Skin epidermis (tissue), 12 donors: ENCODE data around the gene SMS.

Experiments
- H3K27ac ChIP-seq, 21 experiments: fragments of 200-600 bp; sonication (generic) in 11 of 21; one replicate each; pipeline ENCODE4 v1.5.0; 2020; ENCODE audit warnings: mild to moderate bottlenecking in 3 of 21, inconsistent platforms in 2 of 21, moderate library complexity in 2 of 21
- H3K4me3 ChIP-seq, 7 experiments: fragments of 200-600 bp; sonication (generic) in 2 of 7; one replicate each; pipeline ENCODE4 v1.5.0; 2020; ENCODE audit warnings: inconsistent platforms in 2 of 7, mild to moderate bottlenecking in 2 of 7, moderate library complexity in 1 of 7

SMS gene

GRCh38 chrX:22026731-22027130 is 86.2 kb downstream of the SMS start:
- H3K27ac ChIP-seq = no peak overlapping the region
- no peak overlapping the region for H3K4me3 ChIP-seq

GRCh38 chrX:22032084-22032483 is 91.6 kb downstream of the SMS start, which contains the start of gene PHEX:
Gene PHEX, plus strand, starts transcription at chrX:22032325. Its CDS starts 681 bp downstream, at chrX:22033006.
- no peak within 1 kb of the TSS for H3K27ac ChIP-seq
- no peak within 1 kb of the TSS for H3K4me3 ChIP-seq

GRCh38 chrX:22032506-22032905 is 92.0 kb downstream of the SMS start:
- H3K27ac ChIP-seq = no peak overlapping the region

GRCh38 chrX:22033818-22034217 is 93.3 kb downstream of the SMS start:
- Histone ChIP-seq H3K27ac (no peak overlapping the region), H3K4me3 (no peak overlapping the region)

More at GRCh38 chrX:22032506-22032905, 92.0 kb downstream of the SMS start:
- H3K4me3 ChIP-seq = no peak overlapping the region

GRCh38 chrX:22035236-22035635 is 94.7 kb downstream of the SMS start:
- no peak overlapping the region for H3K27ac ChIP-seq
- no peak overlapping the region for H3K4me3 ChIP-seq

GRCh38 chrX:22037225-22037624 is 96.7 kb downstream of the SMS start:
- Histone ChIP-seq H3K27ac (no peak overlapping the region), H3K4me3 (no peak overlapping the region)

GRCh38 chrX:22037911-22038537 is 97.5 kb downstream of the SMS start:
- H3K27ac ChIP-seq = no peak overlapping the region

GRCh38 chrX:22039541-22039940 is 99.0 kb downstream of the SMS start:
- H3K4me3 ChIP-seq = no peak overlapping the region
- H3K27ac ChIP-seq = no peak overlapping the region

More at GRCh38 chrX:22037911-22038537, 97.5 kb downstream of the SMS start:
- H3K4me3 ChIP-seq = no peak overlapping the region

- no peak overlapping the region for H3K27ac ChIP-seq
- H3K4me3 ChIP-seq = no peak overlapping the region
Measured at GRCh38 chrX:22040184-22040583, 99.7 kb downstream of the SMS start.

GRCh38 chrX:22041907-22042530 is 101.5 kb downstream of the SMS start:
- Histone ChIP-seq H3K27ac (no peak overlapping the region), H3K4me3 (no peak overlapping the region)

- H3K4me3 ChIP-seq = no peak overlapping the region
- no peak overlapping the region for H3K27ac ChIP-seq
Measured at GRCh38 chrX:22043872-22044271, 103.4 kb downstream of the SMS start.
